Osteoblast (primary cell): Measurements from ENCODE around the gene ACACA. TPM values are rescaled to one million over a fixed set of nuclear protein-coding genes. Genes with fewer than 3 reads are reported as not detected.

Source experiments
- DNase-seq: peaks from one replicate; pipeline ENCODE4 v3.0.0; 2011; ENCODE audit warnings: low spot score, mixed read lengths; ENCODE audit not compliant: insufficient read length; ENCODE audit errors: missing footprints
- H2AFZ ChIP-seq: 2 replicates; pipeline ENCODE4 v1.6.0; 2011; ENCODE audit warnings: mild to moderate bottlenecking, low read length
- H3K27ac ChIP-seq: 2 replicates; pipeline ENCODE4 v1.5.1; 2011; ENCODE audit warnings: mild to moderate bottlenecking, low read depth, low read length, moderate library complexity
- H3K27me3 ChIP-seq: 2 replicates; pipeline ENCODE4 v1.6.0; 2012; ENCODE audit warnings: mild to moderate bottlenecking, control low read depth, inconsistent platforms, low read length, moderate library complexity; ENCODE audit not compliant: insufficient read depth
- H3K36me3 ChIP-seq: 2 replicates; pipeline ENCODE4 v1.5.1; 2011; ENCODE audit warnings: mild to moderate bottlenecking, low read length, control low read depth, moderate library complexity; ENCODE audit not compliant: insufficient read depth
- H3K4me1 ChIP-seq: 2 replicates; pipeline ENCODE4 v1.5.1; 2011; ENCODE audit warnings: mild to moderate bottlenecking, low read length, control low read depth, moderate library complexity; ENCODE audit not compliant: insufficient read depth
- H3K4me2 ChIP-seq: 2 replicates; pipeline ENCODE4 v1.6.0; 2011; ENCODE audit warnings: mild to moderate bottlenecking, low read length; ENCODE audit not compliant: insufficient read depth
- H3K4me3 ChIP-seq: fragments of 200-600 bp; sonication (generic); 3 replicates; pipeline ENCODE4 v1.5.1; 2012; ENCODE audit warnings: mild to moderate bottlenecking, low read length, inconsistent platforms; ENCODE audit not compliant: insufficient read depth
- H3K79me2 ChIP-seq: 2 replicates; pipeline ENCODE4 v1.6.0; 2012; ENCODE audit warnings: mild to moderate bottlenecking, low read length, control low read depth, inconsistent platforms; ENCODE audit not compliant: insufficient read depth
- H3K9me3 ChIP-seq: 2 replicates; pipeline ENCODE4 v1.5.1; 2011; ENCODE audit warnings: low read depth, low read length, control low read depth
- H4K20me1 ChIP-seq: 2 replicates; pipeline ENCODE4 v1.6.0; 2012; ENCODE audit warnings: mild to moderate bottlenecking, low read length, control low read depth; ENCODE audit not compliant: insufficient read depth
- total RNA-seq: library from RNA; depleted of rRNA; stranded (reverse); fragments of >200 nt; gene quantifications from 2 replicates; pipeline ENCODE4 v1.2.3, GENCODE V29; 2012
- TF ChIP-seq, protein P1 (sequence below): IDR thresholded peaks from 2 replicates; pipeline ENCODE4 v1.5.1; 2011; ENCODE audit warnings: mild to moderate bottlenecking, low read depth, low read length, moderate library complexity; ENCODE audit errors: extremely low read depth

The ACACA gene
- total RNA-seq, 1 donor: 78.9 TPM

DNA sequence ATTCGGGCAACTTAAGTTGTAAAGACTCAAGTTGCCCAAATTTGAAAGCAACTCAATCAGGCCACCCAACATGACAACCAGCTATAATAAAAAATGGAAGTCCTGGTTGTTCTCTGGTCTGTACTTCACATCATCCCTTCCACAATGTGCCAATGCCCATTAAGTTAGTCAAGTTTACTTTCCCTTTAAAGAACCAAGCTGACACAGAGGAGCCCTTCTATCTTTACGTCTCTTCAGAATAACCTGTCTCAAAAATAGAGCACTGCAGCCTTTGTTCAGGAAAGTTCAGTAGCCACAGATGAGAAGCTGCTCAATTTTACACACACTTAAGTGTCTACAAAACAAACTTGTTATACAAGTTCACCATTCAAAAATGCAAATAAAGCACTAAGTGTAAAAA, 106.0 kb downstream of the ACACA start:
- H3K27me3 ChIP-seq: no peaks in the 10 kb centered on the region
- H4K20me1 ChIP-seq: no peaks in the 10 kb centered on the region
- H3K36me3 ChIP-seq: no peaks in the 10 kb centered on the region
- no peaks in the 10 kb centered on the region for H3K79me2 ChIP-seq
- TF ChIP-seq, protein P1, sequence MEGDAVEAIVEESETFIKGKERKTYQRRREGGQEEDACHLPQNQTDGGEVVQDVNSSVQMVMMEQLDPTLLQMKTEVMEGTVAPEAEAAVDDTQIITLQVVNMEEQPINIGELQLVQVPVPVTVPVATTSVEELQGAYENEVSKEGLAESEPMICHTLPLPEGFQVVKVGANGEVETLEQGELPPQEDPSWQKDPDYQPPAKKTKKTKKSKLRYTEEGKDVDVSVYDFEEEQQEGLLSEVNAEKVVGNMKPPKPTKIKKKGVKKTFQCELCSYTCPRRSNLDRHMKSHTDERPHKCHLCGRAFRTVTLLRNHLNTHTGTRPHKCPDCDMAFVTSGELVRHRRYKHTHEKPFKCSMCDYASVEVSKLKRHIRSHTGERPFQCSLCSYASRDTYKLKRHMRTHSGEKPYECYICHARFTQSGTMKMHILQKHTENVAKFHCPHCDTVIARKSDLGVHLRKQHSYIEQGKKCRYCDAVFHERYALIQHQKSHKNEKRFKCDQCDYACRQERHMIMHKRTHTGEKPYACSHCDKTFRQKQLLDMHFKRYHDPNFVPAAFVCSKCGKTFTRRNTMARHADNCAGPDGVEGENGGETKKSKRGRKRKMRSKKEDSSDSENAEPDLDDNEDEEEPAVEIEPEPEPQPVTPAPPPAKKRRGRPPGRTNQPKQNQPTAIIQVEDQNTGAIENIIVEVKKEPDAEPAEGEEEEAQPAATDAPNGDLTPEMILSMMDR: no peak
- DNase-seq: no peak
- H3K4me1 ChIP-seq: peaks cover 8% of the 10 kb centered on the region
- no peaks in the 10 kb centered on the region for H3K9me3 ChIP-seq
- no peak overlapping the region for H3K27ac ChIP-seq
- no peak overlapping the region for H3K4me2 ChIP-seq
- H3K4me3 ChIP-seq: no peak overlapping the region
- H2AFZ ChIP-seq: no peak overlapping the region

- H3K79me2 ChIP-seq: no peaks in the 10 kb centered on the region
- no peaks in the 10 kb centered on the region for H3K9me3 ChIP-seq
- H3K36me3 ChIP-seq: no peaks in the 10 kb centered on the region
- H3K4me1 ChIP-seq: peaks cover 8% of the 10 kb centered on the region
- no peak overlapping the region for H3K4me2 ChIP-seq
- H2AFZ ChIP-seq: no peak overlapping the region
- no peaks in the 10 kb centered on the region for H4K20me1 ChIP-seq
- H3K4me3 ChIP-seq: no peak overlapping the region
- no peak overlapping the region for H3K27ac ChIP-seq
- TF ChIP-seq, protein P1: no peak
- peak; percentile 62 for DNase-seq
- no peaks in the 10 kb centered on the region for H3K27me3 ChIP-seq
These were observed 107.2 kb downstream of the ACACA start for GRCh38 chr17:37299257-37299980.

- Histone ChIP-seq H3K4me3 (no peak overlapping the region), H4K20me1 (no peaks in the 10 kb centered on the region), H3K27ac (no peak overlapping the region), H3K27me3 (no peaks in the 10 kb centered on the region), H3K4me2 (no peak overlapping the region), H3K79me2 (no peaks in the 10 kb centered on the region), H2AFZ (no peak overlapping the region), H3K36me3 (no peaks in the 10 kb centered on the region), H3K9me3 (no peaks in the 10 kb centered on the region), H3K4me1 (peaks cover 8% of the 10 kb centered on the region)
- DNase-seq: no peak
- TF ChIP-seq, protein P1: no peak
These were observed 110.7 kb downstream of the ACACA start for GRCh38 chr17:37295888-37296287.

- H2AFZ ChIP-seq: no peak overlapping the region
- no peaks in the 10 kb centered on the region for H4K20me1 ChIP-seq
- TF ChIP-seq, protein P1: no peak
- no peaks in the 10 kb centered on the region for H3K9me3 ChIP-seq
- DNase-seq: no peak
- peaks cover 8% of the 10 kb centered on the region for H3K4me1 ChIP-seq
- no peaks in the 10 kb centered on the region for H3K27me3 ChIP-seq
- no peak overlapping the region for H3K4me3 ChIP-seq
- no peak overlapping the region for H3K4me2 ChIP-seq
- H3K79me2 ChIP-seq: no peaks in the 10 kb centered on the region
- H3K27ac ChIP-seq: no peak overlapping the region
- H3K36me3 ChIP-seq: no peaks in the 10 kb centered on the region
These were observed 111.7 kb downstream of the ACACA start for GRCh38 chr17:37294888-37295287.
